Measurements from ENCODE around the gene BRCA2.

BRCA2 gene

DNA sequence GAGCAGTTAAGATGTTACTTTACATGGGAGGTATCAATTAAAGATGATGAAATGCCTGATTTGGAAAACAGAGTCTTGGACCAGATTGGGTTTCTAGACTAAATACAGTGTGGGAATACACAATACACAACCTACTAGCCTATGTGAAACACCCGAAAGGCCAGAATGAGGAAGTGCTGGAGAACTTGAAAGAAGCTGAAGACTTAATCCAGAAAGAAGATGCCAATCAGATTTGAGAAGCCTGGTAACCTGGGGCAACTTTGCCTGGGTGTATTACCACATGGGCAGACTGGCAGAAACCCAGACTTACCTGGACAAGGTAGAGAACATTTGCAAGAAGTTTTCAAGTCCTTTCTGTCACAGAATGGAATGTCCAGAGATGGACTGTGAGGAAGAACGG is 69.4 kb downstream of the BRCA2 start:
- no peak for DNase-seq (ENCODE audit: low spot score)

- DNase-seq (ENCODE audit: low spot score) = no peak
These were observed 70.1 kb downstream of the BRCA2 start for GRCh38 chr13:32385410-32385809.

GRCh38 chr13:32390048-32390447 is 74.7 kb downstream of the BRCA2 start:
- no peak for DNase-seq (ENCODE audit: low spot score)

GRCh38 chr13:32390484-32390883 is 75.2 kb downstream of the BRCA2 start:
- DNase-seq (ENCODE audit: low spot score) = no peak

- no peak for DNase-seq (ENCODE audit: low spot score)
These were observed 75.9 kb downstream of the BRCA2 start for GRCh38 chr13:32391101-32391619.

GRCh38 chr13:32403108-32403507 is 87.8 kb downstream of the BRCA2 start:
- DNase-seq (ENCODE audit: low spot score) = no peak

DNA sequence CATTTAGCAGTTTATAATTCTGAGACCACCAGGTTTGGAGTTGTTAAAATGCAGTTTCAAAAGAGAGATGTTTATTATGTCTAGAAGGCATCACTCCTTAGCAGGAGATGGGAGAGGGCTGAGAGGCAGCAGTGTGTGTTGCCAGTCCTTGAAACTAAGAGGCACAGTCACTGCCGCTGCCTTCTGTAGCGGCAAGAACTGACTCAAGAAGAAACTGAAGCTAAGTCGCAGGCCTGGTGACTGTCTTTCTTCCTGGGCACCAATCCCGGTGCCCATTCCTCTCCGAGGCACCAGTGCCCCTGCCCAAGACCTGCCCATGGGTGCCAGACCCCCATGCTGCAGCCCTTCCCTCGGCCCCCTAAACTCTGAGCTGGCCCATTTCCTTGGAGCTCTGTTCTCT is 92.5 kb downstream of the BRCA2 start:
- DNase-seq (ENCODE audit: low spot score) = no peak

DNA sequence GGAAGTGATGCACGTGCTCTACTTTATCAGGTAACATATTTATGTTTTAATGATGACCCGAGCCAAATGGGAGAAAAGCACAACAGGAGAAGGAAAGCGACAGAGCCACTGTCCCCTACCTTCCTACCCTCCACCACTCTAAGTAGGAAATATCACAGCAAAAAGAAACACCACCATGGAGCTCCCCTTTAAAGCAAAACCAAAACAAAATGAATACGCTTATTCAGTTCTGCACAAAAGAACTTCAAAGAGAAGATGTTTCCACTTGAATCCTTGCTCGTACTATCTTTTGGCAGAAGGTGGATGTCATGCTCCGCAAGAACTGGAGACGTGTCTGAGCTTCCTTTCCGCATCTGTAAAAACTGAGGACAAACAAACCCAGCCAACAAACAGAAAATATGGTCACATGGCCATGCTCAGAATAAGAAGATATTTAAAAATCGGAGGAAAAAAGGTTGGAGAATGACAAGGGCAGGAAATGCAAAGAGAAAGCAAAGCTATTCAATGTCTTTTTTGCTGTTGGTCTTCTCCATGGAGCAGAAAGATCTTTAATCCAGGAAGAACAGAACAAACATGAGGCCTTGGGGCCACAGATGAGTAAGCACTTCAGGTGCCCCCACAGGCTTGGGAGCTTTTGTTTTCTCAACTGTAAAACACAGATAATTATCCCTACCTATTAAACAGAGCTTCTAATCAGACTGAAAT is 93.1 kb downstream of the BRCA2 start:
- DNase-seq (ENCODE audit: low spot score) = no peak

DNA sequence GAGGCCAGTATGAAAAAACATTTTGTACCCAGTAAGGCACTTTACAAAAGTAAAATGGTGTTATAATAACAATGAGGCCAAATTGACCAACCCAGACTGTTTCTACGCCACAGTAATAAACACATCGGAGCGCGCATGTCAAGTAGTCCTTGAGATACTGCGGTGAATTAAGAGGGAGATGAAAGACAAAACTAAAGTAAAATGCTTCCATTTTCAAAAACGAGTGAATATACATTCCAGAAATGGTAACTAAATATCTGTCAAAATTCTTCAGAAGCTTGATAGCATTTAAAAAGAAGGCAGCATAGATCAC is 93.6 kb downstream of the BRCA2 start:
- DNase-seq (ENCODE audit: low spot score) = no peak

DNA sequence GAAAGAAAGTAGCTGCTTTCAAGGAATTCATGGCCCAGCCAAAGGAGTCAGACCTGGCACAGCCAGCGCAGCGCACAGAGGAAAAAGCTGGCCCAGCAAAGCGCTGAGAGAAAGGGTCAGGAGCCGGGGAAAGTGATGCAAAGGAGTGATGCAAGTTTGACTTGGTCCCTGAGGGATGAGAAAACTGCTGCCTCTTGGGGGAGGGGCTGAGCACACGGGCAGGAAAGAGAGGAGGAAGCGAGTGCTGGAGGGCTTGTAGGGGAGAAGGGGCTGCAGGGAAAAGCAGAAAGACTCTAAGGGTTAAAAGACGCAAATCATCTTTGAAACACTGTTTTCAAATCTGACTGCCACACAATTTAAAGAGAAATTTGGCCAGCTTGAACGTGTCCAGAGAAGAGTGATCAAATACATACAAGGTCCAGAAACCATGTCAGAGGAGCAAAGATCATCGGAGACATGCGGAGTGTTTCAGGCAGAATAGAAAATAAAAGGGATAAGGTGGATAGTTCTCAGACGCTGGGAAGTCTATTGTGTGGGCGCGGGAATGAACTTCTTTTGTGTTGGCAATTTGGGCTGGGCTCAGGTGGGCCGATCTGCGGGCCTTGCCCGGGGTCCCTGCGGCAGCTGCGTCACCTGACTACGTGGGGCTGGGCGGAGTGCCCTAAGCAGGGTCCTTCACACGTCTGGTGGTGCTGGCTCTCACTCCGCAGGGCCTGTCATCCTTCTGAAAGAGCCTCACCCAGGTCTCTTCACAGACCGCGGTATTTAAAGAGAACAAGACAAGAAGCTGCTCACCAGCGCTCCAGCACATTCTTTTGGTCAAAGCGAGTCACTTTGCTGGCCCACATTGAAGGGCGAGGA is 94.5 kb downstream of the BRCA2 start:
- DNase-seq (ENCODE audit: low spot score) = peak; percentile 12

DNA sequence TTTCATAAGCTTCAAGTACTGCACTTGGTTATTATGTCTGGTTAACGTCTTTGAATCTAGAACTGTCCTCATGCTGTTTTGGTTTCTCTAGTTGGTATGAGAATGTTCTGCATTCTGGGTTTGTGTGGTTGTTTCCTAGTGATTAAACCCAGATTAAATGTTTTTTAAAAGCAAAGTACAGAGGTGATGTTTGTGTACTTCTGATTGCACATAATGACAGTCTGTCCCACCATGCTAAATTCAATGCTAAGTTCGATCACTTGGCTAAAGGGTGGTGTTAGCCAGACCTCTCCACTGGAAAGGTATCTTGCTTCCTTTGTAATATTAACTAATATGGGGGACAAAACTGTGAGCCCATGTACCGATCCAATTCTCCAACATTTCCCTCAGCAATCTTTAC is 98.0 kb downstream of the BRCA2 start:
- DNase-seq (ENCODE audit: low spot score) = no peak

DNA sequence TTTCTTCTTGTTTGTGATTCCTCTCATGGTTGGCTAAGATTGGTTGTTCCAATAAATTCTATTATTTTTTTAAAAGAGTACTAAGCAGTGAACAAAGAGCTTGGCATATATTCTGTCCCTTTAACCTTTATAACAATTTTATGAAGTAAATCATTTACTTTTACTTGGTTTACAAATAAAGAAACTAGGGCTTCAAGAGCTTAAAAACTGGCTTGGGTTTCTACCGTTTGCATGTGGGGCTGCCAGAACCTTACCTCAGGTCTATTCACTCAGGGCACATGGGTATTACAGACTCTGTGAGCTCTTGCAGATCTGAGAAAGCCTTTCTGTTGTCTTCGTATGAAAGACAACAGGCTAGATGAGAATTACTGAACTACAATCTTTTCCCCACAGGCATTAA is 99.3 kb downstream of the BRCA2 start:
- DNase-seq (ENCODE audit: low spot score) = no peak

GRCh38 chr13:32415019-32415418 is 99.7 kb downstream of the BRCA2 start:
- no peak for DNase-seq (ENCODE audit: low spot score)

GRCh38 chr13:32417995-32418394 is 102.7 kb downstream of the BRCA2 start:
- DNase-seq (ENCODE audit: low spot score) = no peak

- DNase-seq (ENCODE audit: low spot score) = no peak
These were observed 104.6 kb downstream of the BRCA2 start for GRCh38 chr13:32419862-32420261.

GRCh38 chr13:32423592-32423991 is 108.3 kb downstream of the BRCA2 start:
- no peak for DNase-seq (ENCODE audit: low spot score)

DNA sequence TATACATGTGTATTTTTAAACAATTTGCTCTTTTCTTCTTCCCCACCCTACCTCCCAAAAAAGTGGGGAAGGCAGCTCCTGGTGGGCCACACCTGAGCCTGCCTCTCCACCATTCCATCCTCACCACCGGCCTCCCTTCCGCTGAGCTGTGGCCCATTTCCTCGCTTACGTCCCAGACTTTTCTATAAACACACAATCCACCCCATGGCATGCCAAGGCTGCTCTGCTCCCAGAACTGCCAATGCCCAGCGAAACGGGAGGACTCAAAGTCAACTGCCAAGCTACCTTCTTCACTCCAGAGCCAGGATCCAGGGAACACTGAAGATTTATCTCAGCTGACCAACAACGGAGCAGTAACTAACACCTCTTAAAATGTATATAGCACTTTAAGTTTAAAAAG is 109.8 kb downstream of the BRCA2 start:
- DNase-seq (ENCODE audit: low spot score) = no peak

- DNase-seq (ENCODE audit: low spot score) = no peak
These were observed 111.1 kb downstream of the BRCA2 start for GRCh38 chr13:32426191-32426989.

- peak; percentile 27 for DNase-seq (ENCODE audit: low spot score)
These were observed 111.9 kb downstream of the BRCA2 start for GRCh38 chr13:32426990-32427851.

GRCh38 chr13:32427852-32428580 is 112.7 kb downstream of the BRCA2 start, which contains the start of gene N4BP2L1:
Gene N4BP2L1, minus strand, starts transcription at chr13:32428130. Its CDS starts 48 bp downstream, at chr13:32428082.
- peak; percentile 81 for DNase-seq (ENCODE audit: low spot score)
